Measurements from ENCODE around the gene AP2A2. TPM values are rescaled to one million over a fixed set of nuclear protein-coding genes. Genes with fewer than 3 reads are reported as not detected.

Gene AP2A2
- total RNA-seq, 6 experiments from 2014 or later = 65.4 to 73.4 (median 70.9) TPM

DNA sequence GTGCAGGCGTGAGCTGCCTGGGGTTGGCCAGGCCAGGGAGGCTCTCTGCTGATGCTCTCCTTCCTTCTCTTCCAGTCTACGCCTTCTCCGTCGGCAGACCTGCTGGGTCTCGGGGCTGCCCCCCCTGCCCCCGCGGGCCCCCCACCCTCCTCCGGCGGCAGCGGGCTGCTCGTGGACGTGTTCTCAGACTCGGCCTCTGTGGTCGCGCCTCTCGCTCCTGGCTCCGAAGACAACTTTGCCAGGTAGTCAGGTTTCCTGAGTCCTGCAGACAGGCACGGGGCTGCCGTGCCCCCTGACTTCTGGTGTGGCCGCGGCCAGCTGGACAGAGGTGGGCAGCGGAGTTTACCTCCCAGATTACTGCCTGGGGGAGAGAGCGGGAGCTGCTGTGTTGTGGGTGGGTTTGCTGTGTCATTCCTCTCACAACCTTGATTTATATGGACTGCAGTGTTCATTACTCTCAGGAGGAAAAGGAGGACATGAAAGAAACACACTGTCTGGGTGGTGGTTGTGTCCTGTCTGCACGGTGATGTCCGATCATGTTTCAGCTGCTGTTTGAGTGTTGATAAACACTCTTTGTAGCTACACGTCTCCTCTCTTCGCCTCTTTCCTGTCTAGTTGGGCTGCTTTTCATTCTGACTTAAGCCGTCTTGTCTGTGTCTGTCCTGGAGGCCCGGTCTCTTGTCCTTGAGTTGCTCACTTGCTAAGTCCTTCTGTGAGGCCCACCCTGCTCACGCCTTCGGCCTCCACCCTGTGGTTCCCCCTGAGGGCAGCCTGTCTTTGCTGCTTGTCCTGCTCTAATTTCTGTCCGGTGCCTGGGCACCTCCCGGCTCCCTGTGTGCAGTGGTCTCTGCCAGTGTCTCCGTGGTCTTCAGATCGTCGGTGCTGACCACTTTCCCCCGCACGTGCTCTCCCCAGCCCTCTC, 74.9 kb downstream of the AP2A2 start:
- Mint-ChIP-seq H3K27me3 (ENCODE audit: insufficient read depth) (peaks cover 6% of the 10 kb centered on the region), H3K4me3 (no peak overlapping the region), H3K27ac (no peak overlapping the region), H3K4me1 (ENCODE audit: low read depth) (no peaks in the 10 kb centered on the region), H3K9me3 (no peaks in the 10 kb centered on the region), H3K36me3 (ENCODE audit: low read depth) (peaks cover 15% of the 10 kb centered on the region)
- DNase-seq = no peak
- TF ChIP-seq, protein P1, sequence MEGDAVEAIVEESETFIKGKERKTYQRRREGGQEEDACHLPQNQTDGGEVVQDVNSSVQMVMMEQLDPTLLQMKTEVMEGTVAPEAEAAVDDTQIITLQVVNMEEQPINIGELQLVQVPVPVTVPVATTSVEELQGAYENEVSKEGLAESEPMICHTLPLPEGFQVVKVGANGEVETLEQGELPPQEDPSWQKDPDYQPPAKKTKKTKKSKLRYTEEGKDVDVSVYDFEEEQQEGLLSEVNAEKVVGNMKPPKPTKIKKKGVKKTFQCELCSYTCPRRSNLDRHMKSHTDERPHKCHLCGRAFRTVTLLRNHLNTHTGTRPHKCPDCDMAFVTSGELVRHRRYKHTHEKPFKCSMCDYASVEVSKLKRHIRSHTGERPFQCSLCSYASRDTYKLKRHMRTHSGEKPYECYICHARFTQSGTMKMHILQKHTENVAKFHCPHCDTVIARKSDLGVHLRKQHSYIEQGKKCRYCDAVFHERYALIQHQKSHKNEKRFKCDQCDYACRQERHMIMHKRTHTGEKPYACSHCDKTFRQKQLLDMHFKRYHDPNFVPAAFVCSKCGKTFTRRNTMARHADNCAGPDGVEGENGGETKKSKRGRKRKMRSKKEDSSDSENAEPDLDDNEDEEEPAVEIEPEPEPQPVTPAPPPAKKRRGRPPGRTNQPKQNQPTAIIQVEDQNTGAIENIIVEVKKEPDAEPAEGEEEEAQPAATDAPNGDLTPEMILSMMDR (IDR thresholded peaks at IDR 0.05) = no peak

- no peak overlapping the region for H3K27ac Mint-ChIP-seq
Measured at GRCh38 chr11:1001617-1002405, 76.1 kb downstream of the AP2A2 start.

DNA sequence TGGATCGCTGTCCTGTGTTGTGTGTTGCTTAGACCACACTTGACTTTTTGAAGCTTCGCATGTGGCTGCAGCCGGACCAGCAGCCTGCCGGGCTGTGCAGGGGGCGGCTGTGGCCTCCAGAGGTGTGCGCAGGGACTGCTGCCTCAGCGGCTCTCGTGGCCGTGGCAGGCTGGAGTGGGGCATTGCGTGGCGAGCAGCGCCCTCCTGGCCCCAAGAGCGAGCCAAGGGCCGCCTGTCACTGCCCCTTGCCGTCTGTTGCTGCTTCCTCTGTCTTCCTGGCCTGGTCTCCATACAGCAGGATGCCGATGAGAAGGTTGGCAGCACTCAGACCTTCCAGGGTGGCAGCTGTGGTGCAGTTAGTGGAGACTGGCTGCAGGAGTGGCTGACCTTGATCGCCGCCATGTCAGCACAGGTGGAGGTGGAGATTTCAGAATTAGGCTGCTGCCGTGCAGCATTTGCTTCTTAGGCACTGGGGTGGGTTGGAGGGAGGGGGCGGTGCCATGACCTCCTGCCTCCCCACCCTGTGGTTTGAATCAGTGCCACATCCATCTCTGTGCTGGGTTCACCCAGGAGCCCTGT, 76.8 kb downstream of the AP2A2 start:
- H3K27ac Mint-ChIP-seq = no peak overlapping the region
- TF ChIP-seq, protein P1 (IDR thresholded peaks at IDR 0.05) = no peak
- no peaks in the 10 kb centered on the region for H3K9me3 Mint-ChIP-seq
- DNase-seq = no peak
- H3K27me3 Mint-ChIP-seq (ENCODE audit: insufficient read depth) = peaks cover 4% of the 10 kb centered on the region
- H3K4me1 Mint-ChIP-seq (ENCODE audit: low read depth) = no peaks in the 10 kb centered on the region
- peaks cover 15% of the 10 kb centered on the region for H3K36me3 Mint-ChIP-seq (ENCODE audit: low read depth)
- no peak overlapping the region for H3K4me3 Mint-ChIP-seq

More at GRCh38 chr11:1001617-1002405, 76.1 kb downstream of the AP2A2 start:
- H3K9me3 Mint-ChIP-seq = no peaks in the 10 kb centered on the region
- peaks cover 6% of the 10 kb centered on the region for H3K27me3 Mint-ChIP-seq (ENCODE audit: insufficient read depth)
- no peak overlapping the region for H3K4me3 Mint-ChIP-seq
- H3K36me3 Mint-ChIP-seq (ENCODE audit: low read depth) = peaks cover 15% of the 10 kb centered on the region
- no peaks in the 10 kb centered on the region for H3K4me1 Mint-ChIP-seq (ENCODE audit: low read depth)
- TF ChIP-seq, protein P1 (IDR thresholded peaks at IDR 0.05) = no peak
- DNase-seq = no peak

DNA sequence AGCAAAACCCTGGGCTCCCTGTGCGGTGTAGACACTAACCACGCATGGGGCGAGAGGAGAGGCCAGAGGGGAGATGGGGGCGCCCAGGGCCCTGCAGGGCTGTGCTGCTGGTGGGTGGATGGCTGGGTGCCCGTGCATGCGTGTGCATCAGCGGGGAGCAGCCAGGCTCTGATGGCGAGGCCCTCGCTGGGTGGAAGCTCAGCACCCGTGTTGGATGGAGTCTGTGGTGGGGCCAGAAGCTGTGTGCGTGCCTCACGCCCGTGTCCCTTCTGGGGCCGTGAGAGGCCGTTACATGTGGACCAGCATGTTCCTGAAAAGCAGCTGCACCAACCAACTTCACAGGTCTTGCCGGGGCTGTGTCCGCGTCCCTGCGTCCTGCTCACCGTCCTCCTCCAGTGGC, 77.5 kb downstream of the AP2A2 start:
- peaks cover 15% of the 10 kb centered on the region for H3K36me3 Mint-ChIP-seq (ENCODE audit: low read depth)
- H3K9me3 Mint-ChIP-seq = no peaks in the 10 kb centered on the region
- TF ChIP-seq, protein P1 (IDR thresholded peaks at IDR 0.05) = no peak
- no peak for DNase-seq
- peaks cover 4% of the 10 kb centered on the region for H3K27me3 Mint-ChIP-seq (ENCODE audit: insufficient read depth)
- no peaks in the 10 kb centered on the region for H3K4me1 Mint-ChIP-seq (ENCODE audit: low read depth)
- H3K4me3 Mint-ChIP-seq = no peak overlapping the region
- no peak overlapping the region for H3K27ac Mint-ChIP-seq

DNA sequence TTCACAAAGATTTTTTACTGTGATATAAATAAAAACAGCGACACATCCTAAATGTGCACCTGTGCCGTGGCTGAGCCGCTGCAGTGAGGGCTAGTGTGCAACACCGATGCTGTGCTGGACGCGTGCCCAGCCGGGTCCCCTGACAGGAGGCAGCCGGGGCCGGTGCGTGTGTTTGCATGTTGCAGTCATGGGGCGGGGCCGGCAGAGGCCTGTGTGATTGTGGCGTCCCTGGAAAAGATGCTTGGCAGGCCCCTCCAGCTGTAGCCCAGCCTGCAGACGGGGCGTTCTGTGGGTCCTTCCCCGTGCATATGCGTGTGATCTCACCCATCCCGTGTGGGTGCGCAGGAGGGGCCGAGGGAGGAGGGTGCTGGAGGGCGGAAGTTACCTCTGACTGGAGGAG, 80.3 kb downstream of the AP2A2 start:
- H3K27ac Mint-ChIP-seq = no peak overlapping the region
- no peaks in the 10 kb centered on the region for H3K9me3 Mint-ChIP-seq
- no peak overlapping the region for H3K4me3 Mint-ChIP-seq
- H3K4me1 Mint-ChIP-seq (ENCODE audit: low read depth) = no peaks in the 10 kb centered on the region
- H3K27me3 Mint-ChIP-seq (ENCODE audit: insufficient read depth) = peaks cover 6% of the 10 kb centered on the region
- TF ChIP-seq, protein P1 (IDR thresholded peaks at IDR 0.05) = no peak
- peaks cover 18% of the 10 kb centered on the region for H3K36me3 Mint-ChIP-seq (ENCODE audit: low read depth)
- DNase-seq = no peak

Data from HFFc6 (cell line).